HEK293 (cell line): Measurements from ENCODE around the gene HOTAIR.

Experiments
- ZBTB20 ChIP-seq: fragments of 450-650 bp; formaldehyde crosslinking; IDR thresholded peaks from 2 replicates; pipeline ENCODE4 v1.5.1; 2016; ENCODE audit warnings: missing biosample characterization, missing genetic modification characterization
- ZFP3 ChIP-seq: fragments of 450-650 bp; formaldehyde crosslinking; IDR thresholded peaks from 2 replicates; pipeline ENCODE4 v1.5.1; 2016; ENCODE audit warnings: low read depth, missing biosample characterization, missing genetic modification characterization
- ZNF10 ChIP-seq: fragments of 450-650 bp; formaldehyde crosslinking; IDR thresholded peaks from 2 replicates; pipeline ENCODE4 v1.5.1; 2017; ENCODE audit warnings: missing biosample characterization, missing genetic modification characterization
- ZNF132 ChIP-seq: fragments of 450-650 bp; formaldehyde crosslinking; IDR thresholded peaks from 2 replicates; pipeline ENCODE4 v1.5.1; 2017; ENCODE audit warnings: missing biosample characterization, missing genetic modification characterization, borderline replicate concordance
- ZNF19 ChIP-seq: fragments of 450-650 bp; formaldehyde crosslinking; IDR thresholded peaks from 2 replicates; pipeline ENCODE4; 2016; ENCODE audit warnings: missing biosample characterization, missing genetic modification characterization, low read depth
- ZNF292 ChIP-seq: fragments of 450-650 bp; formaldehyde crosslinking; IDR thresholded peaks from 2 replicates; pipeline ENCODE4 v1.5.1; 2016; ENCODE audit warnings: low read depth, missing biosample characterization, missing genetic modification characterization, borderline replicate concordance
- ZNF324 ChIP-seq: fragments of 450-650 bp; formaldehyde crosslinking; IDR thresholded peaks from 2 replicates; pipeline ENCODE4 v1.5.1; 2016; ENCODE audit warnings: missing biosample characterization, missing genetic modification characterization
- ZNF423 ChIP-seq: fragments of 450-650 bp; formaldehyde crosslinking; IDR thresholded peaks from 2 replicates; pipeline ENCODE4 v1.5.1; 2016; ENCODE audit warnings: missing biosample characterization, missing genetic modification characterization
- ZNF529 ChIP-seq: fragments of 450-650 bp; formaldehyde crosslinking; IDR thresholded peaks from 2 replicates; pipeline ENCODE4 v1.5.1; 2017; ENCODE audit warnings: missing genetic modification characterization, missing biosample characterization; ENCODE audit not compliant: insufficient replicate concordance
- ZNF596 ChIP-seq: fragments of 450-650 bp; IDR thresholded peaks from 2 replicates; pipeline ENCODE4 v1.5.0; 2018; ENCODE audit warnings: missing biosample characterization, mild to moderate bottlenecking, missing genetic modification characterization, moderate library complexity
- ZNF660 ChIP-seq: fragments of 450-650 bp; IDR thresholded peaks from 2 replicates; pipeline ENCODE4 v1.5.1; 2018; ENCODE audit warnings: missing biosample characterization, mild to moderate bottlenecking, missing genetic modification characterization
- ZNF704 ChIP-seq: fragments of 450-650 bp; formaldehyde crosslinking; IDR thresholded peaks from 2 replicates; pipeline ENCODE4 v1.5.1; 2016; ENCODE audit warnings: missing biosample characterization, missing genetic modification characterization
- TF ChIP-seq, protein P1 (sequence below): fragments of 450-650 bp; IDR thresholded peaks from 2 replicates; pipeline ENCODE4 v1.5.1; 2018; ENCODE audit warnings: missing biosample characterization, missing genetic modification characterization
- TF ChIP-seq, protein P2 (sequence below): fragments of 450-650 bp; formaldehyde crosslinking; IDR thresholded peaks from 2 replicates; pipeline ENCODE4 v1.5.1; 2017; ENCODE audit warnings: missing biosample characterization, missing genetic modification characterization
- TF ChIP-seq, protein P3 (sequence below): fragments of 450-650 bp; formaldehyde crosslinking; IDR thresholded peaks from 2 replicates; pipeline ENCODE4 v1.5.1; 2016; ENCODE audit warnings: missing biosample characterization, missing genetic modification characterization
- TF ChIP-seq, protein P4 (sequence below): fragments of 450-650 bp; formaldehyde crosslinking; conservative IDR thresholded peaks from 2 replicates; pipeline ENCODE4 v1.5.1; 2016; ENCODE audit warnings: low read depth, missing biosample characterization, missing genetic modification characterization

HOTAIR gene

DNA sequence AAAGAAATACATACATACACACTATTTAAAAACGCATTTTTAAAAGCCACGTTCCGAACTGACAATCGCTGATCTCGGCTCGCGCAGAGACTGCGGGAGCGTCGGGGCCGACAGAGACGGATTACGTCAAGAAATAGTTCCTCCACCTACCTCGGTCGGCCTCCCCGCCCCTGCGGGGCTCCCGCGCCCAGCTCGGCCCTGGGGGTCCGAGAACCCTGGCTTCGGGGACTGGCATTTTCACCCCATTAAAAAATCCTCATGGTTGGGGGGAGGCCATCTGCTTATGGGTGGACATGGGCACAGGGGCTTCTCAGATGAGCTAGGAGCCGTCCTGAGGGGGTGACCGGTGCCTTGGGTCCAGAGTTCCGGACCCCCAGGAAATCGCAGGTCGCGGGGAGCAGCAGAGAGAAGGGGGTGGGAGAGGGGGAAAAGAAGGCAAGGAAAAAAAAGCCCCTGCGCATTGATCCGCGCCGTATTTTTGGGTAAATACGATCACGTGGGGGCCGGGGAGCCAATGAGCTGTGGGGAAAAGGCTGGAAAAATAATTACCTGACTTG, 24.9 kb upstream of the HOTAIR start (continued):
- TF ChIP-seq, protein P1, sequence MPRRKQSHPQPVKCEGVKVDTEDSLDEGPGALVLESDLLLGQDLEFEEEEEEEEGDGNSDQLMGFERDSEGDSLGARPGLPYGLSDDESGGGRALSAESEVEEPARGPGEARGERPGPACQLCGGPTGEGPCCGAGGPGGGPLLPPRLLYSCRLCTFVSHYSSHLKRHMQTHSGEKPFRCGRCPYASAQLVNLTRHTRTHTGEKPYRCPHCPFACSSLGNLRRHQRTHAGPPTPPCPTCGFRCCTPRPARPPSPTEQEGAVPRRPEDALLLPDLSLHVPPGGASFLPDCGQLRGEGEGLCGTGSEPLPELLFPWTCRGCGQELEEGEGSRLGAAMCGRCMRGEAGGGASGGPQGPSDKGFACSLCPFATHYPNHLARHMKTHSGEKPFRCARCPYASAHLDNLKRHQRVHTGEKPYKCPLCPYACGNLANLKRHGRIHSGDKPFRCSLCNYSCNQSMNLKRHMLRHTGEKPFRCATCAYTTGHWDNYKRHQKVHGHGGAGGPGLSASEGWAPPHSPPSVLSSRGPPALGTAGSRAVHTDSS, result 0 out of 2 replicates have a peak, but pooled peaks have one; percentile 22
- peak; percentile 48; the same call in 1 of the 2 replicates for TF ChIP-seq ZNF596 (tag by site-specific recombination)
- no peak for TF ChIP-seq ZNF132 (tag by site-specific recombination)
- TF ChIP-seq ZNF292 (tag by site-specific recombination), result no peak
- TF ChIP-seq ZFP3 (tag by site-specific recombination), result peak; percentile 37; the same call in 1 of the 2 replicates
- 0 out of 2 replicates have a peak, but pooled peaks have one; percentile 34 for TF ChIP-seq ZNF10 (tag by site-specific recombination)
- TF ChIP-seq, protein P2, sequence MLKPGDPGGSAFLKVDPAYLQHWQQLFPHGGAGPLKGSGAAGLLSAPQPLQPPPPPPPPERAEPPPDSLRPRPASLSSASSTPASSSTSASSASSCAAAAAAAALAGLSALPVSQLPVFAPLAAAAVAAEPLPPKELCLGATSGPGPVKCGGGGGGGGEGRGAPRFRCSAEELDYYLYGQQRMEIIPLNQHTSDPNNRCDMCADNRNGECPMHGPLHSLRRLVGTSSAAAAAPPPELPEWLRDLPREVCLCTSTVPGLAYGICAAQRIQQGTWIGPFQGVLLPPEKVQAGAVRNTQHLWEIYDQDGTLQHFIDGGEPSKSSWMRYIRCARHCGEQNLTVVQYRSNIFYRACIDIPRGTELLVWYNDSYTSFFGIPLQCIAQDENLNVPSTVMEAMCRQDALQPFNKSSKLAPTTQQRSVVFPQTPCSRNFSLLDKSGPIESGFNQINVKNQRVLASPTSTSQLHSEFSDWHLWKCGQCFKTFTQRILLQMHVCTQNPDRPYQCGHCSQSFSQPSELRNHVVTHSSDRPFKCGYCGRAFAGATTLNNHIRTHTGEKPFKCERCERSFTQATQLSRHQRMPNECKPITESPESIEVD (tag by site-specific recombination), result no peak; the same call in 1 of the 2 replicates
- TF ChIP-seq, protein P3, sequence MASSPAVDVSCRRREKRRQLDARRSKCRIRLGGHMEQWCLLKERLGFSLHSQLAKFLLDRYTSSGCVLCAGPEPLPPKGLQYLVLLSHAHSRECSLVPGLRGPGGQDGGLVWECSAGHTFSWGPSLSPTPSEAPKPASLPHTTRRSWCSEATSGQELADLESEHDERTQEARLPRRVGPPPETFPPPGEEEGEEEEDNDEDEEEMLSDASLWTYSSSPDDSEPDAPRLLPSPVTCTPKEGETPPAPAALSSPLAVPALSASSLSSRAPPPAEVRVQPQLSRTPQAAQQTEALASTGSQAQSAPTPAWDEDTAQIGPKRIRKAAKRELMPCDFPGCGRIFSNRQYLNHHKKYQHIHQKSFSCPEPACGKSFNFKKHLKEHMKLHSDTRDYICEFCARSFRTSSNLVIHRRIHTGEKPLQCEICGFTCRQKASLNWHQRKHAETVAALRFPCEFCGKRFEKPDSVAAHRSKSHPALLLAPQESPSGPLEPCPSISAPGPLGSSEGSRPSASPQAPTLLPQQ (tag by site-specific recombination), result no peak
- TF ChIP-seq ZNF529 (tag by site-specific recombination), result no peak
- TF ChIP-seq, protein P4, sequence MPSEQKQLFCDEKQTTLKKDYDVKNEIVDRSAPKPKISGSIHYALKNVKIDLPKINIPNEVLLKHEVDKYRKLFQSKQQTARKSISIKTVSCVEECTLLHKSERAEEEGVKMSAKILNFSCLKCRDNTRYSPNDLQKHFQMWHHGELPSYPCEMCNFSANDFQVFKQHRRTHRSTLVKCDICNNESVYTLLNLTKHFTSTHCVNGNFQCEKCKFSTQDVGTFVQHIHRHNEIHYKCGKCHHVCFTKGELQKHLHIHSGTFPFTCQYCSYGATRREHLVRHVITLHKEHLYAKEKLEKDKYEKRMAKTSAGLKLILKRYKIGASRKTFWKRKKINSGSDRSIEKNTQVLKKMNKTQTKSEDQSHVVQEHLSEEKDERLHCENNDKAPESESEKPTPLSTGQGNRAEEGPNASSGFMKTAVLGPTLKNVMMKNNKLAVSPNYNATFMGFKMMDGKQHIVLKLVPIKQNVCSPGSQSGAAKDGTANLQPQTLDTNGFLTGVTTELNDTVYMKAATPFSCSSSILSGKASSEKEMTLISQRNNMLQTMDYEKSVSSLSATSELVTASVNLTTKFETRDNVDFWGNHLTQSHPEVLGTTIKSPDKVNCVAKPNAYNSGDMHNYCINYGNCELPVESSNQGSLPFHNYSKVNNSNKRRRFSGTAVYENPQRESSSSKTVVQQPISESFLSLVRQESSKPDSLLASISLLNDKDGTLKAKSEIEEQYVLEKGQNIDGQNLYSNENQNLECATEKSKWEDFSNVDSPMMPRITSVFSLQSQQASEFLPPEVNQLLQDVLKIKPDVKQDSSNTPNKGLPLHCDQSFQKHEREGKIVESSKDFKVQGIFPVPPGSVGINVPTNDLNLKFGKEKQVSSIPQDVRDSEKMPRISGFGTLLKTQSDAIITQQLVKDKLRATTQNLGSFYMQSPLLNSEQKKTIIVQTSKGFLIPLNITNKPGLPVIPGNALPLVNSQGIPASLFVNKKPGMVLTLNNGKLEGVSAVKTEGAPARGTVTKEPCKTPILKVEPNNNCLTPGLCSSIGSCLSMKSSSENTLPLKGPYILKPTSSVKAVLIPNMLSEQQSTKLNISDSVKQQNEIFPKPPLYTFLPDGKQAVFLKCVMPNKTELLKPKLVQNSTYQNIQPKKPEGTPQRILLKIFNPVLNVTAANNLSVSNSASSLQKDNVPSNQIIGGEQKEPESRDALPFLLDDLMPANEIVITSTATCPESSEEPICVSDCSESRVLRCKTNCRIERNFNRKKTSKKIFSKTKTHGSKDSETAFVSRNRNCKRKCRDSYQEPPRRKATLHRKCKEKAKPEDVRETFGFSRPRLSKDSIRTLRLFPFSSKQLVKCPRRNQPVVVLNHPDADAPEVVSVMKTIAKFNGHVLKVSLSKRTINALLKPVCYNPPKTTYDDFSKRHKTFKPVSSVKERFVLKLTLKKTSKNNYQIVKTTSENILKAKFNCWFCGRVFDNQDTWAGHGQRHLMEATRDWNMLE (tag by site-specific recombination), result no peak
- no peak for TF ChIP-seq ZNF660 (tag by site-specific recombination)
- TF ChIP-seq ZNF704 (tag by site-specific recombination), result no peak
- peak; percentile 58; the same call in 1 of the 2 replicates for TF ChIP-seq ZNF324 (tag by site-specific recombination)
- TF ChIP-seq ZBTB20 (tag by site-specific recombination), result peak; percentile 85
- no peak for TF ChIP-seq ZNF19
- peak; percentile 52; the same call in 1 of the 2 replicates for TF ChIP-seq ZNF423
- TF ChIP-seq, all 188 proteins: peak for 55
